ENCODE data around the gene CNKSR3. TPM values are rescaled to one million over a fixed set of nuclear protein-coding genes. Genes with fewer than 3 reads are reported as not detected.

CNKSR3 gene
- total and polyA plus RNA-seq, 2 experiments from 2014 or later: 22.4 to 23.9 TPM

- TF ChIP-seq EZH2 (IDR thresholded peaks at IDR 0.05; ENCODE audit: borderline replicate concordance): no peak
- no peak for TF ChIP-seq CTCF (IDR thresholded peaks at IDR 0.05; ENCODE audit: poor library complexity)
- no peak for TF ChIP-seq EZH2phosphoT487 (IDR thresholded peaks at IDR 0.05; ENCODE audit: low read depth, severe bottlenecking, unreplicated experiment)
- H3K4me1 ChIP-seq (ENCODE audit: insufficient read depth): peaks cover 24% of the 10 kb centered on the region
- WGBS (ENCODE audit: low lambda C conversion rate, missing lambda C conversion rate): 95% methylated on average over 7 of the region's 7 CpGs
Observed at GRCh38 chr6:154502553-154502952, 7.9 kb downstream of the CNKSR3 start.

GRCh38 chr6:154501578-154501868, 9.0 kb downstream of the CNKSR3 start:
- Histone ChIP-seq H3K4me1 (ENCODE audit: insufficient read depth) (peaks cover 16% of the 10 kb centered on the region), H2AFZ (no peak overlapping the region), H3K27ac (no peak overlapping the region), H3K4me3 (no peak overlapping the region), H4K20me1 (ENCODE audit: insufficient read depth, poor library complexity, severe bottlenecking) (peaks cover 92% of the 10 kb centered on the region), H3K9me3 (ENCODE audit: low read depth) (no peaks in the 10 kb centered on the region), H3K36me3 (replicated peaks; ENCODE audit: insufficient read depth, low read depth) (no peaks in the 10 kb centered on the region), H3K79me2 (peaks cover 98% of the 10 kb centered on the region), H3K27me3 (no peaks in the 10 kb centered on the region), H3K9me2 (replicated peaks; ENCODE audit: insufficient read depth) (no peaks in the 10 kb centered on the region), H3K4me2 (no peak overlapping the region)
- WGBS (ENCODE audit: low lambda C conversion rate, missing lambda C conversion rate): 76% methylated on average over 4 of the region's 4 CpGs
- TF ChIP-seq CTCF (IDR thresholded peaks at IDR 0.05; ENCODE audit: poor library complexity) (no peak), EZH2 (IDR thresholded peaks at IDR 0.05; ENCODE audit: borderline replicate concordance) (no peak), EZH2phosphoT487 (IDR thresholded peaks at IDR 0.05; ENCODE audit: low read depth, severe bottlenecking, unreplicated experiment) (no peak)
- DNase-seq (ENCODE audit: low spot score): no peak

More at GRCh38 chr6:154502553-154502952, 7.9 kb downstream of the CNKSR3 start:
- H3K79me2 ChIP-seq: peaks cover 98% of the 10 kb centered on the region
- no peak overlapping the region for H3K4me3 ChIP-seq
- H3K9me2 ChIP-seq (replicated peaks; ENCODE audit: insufficient read depth): no peaks in the 10 kb centered on the region
- H3K4me2 ChIP-seq: no peak overlapping the region
- H3K27ac ChIP-seq: no peak overlapping the region
- peaks cover 89% of the 10 kb centered on the region for H4K20me1 ChIP-seq (ENCODE audit: insufficient read depth, poor library complexity, severe bottlenecking)
- no peaks in the 10 kb centered on the region for H3K36me3 ChIP-seq (replicated peaks; ENCODE audit: insufficient read depth, low read depth)
- no peaks in the 10 kb centered on the region for H3K27me3 ChIP-seq
- no peak for DNase-seq (ENCODE audit: low spot score)
- H2AFZ ChIP-seq: no peak overlapping the region
- H3K9me3 ChIP-seq (ENCODE audit: low read depth): no peaks in the 10 kb centered on the region

GRCh38 chr6:154500769-154501577, 9.5 kb downstream of the CNKSR3 start:
- Histone ChIP-seq H3K4me1 (ENCODE audit: insufficient read depth) (peaks cover 12% of the 10 kb centered on the region), H3K79me2 (peaks cover 98% of the 10 kb centered on the region), H3K4me2 (no peak overlapping the region), H3K9me2 (replicated peaks; ENCODE audit: insufficient read depth) (no peaks in the 10 kb centered on the region), H2AFZ (no peak overlapping the region), H3K36me3 (replicated peaks; ENCODE audit: insufficient read depth, low read depth) (no peaks in the 10 kb centered on the region), H3K9me3 (ENCODE audit: low read depth) (no peaks in the 10 kb centered on the region), H3K4me3 (no peak overlapping the region), H3K27me3 (no peaks in the 10 kb centered on the region), H3K27ac (no peak overlapping the region), H4K20me1 (ENCODE audit: insufficient read depth, poor library complexity, severe bottlenecking) (peaks cover 92% of the 10 kb centered on the region)
- TF ChIP-seq CTCF (IDR thresholded peaks at IDR 0.05; ENCODE audit: poor library complexity) (peak; percentile 47), EZH2 (IDR thresholded peaks at IDR 0.05; ENCODE audit: borderline replicate concordance) (no peak)
- DNase-seq (ENCODE audit: low spot score): peak; percentile 34
- 82% methylated on average over 9 of the region's 9 CpGs for WGBS (ENCODE audit: low lambda C conversion rate, missing lambda C conversion rate)

Measured in hepatocyte (in vitro differentiated cells).